SK-N-SH (cell line): ENCODE results near the gene CHST13. TPM values are rescaled to one million over a fixed set of nuclear protein-coding genes. Genes with fewer than 3 reads are reported as not detected.

Source experiments
- CTCF ChIA-PET: fragments of 300-600, 350-600 bp; formaldehyde crosslinking; extraction: SDS; loops from one replicate; lab custom pipeline; 2021; lab: Yijun Ruan, JAX
- POLR2A ChIA-PET: fragments of 350-600 bp; sonication (Branson Sonifier 250); formaldehyde crosslinking; extraction: SDS; loops from one replicate; lab custom pipeline; 2020; ENCODE audit warnings: antibody characterized with exemption, inconsistent platforms; lab: Yijun Ruan, JAX
- DNase-seq: peaks from one replicate; pipeline ENCODE4 v3.0.0; 2012
- H2AFZ ChIP-seq: fragments of 200-600 bp; sonication (generic); 2 replicates; pipeline ENCODE4 v1.8.1; 2016; ENCODE audit warnings: antibody characterized with exemption, mild to moderate bottlenecking, low read depth
- H3F3A ChIP-seq: fragments of 200-600 bp; sonication (generic); replicated peaks from 2 replicates; pipeline ENCODE3; 2016; ENCODE audit warnings: antibody characterized with exemption, mild to moderate bottlenecking; ENCODE audit not compliant: insufficient read depth
- H3K27ac ChIP-seq, 2 experiments: fragments of 200-500 bp in 1 of 2; fragments of 200-600 bp in 1 of 2; sonication (Bioruptor generic) in 1 of 2; sonication (generic), shearing (Covaris generic) in 1 of 2; 2 replicates each; pipeline versions ENCODE4 v1.5.1 to v1.6.1; 2014 to 2016; ENCODE audit warnings: low read depth in 2 of 2, inconsistent platforms in 1 of 2, low read length in 1 of 2, mild to moderate bottlenecking in 1 of 2, mixed read lengths in 1 of 2
- H3K27me3 ChIP-seq: fragments of 200-600 bp; sonication (generic), shearing (Covaris generic); 2 replicates; pipeline ENCODE4 v1.6.1; 2016; ENCODE audit warnings: mixed run types; ENCODE audit not compliant: insufficient read depth
- H3K36me3 ChIP-seq, 2 experiments: fragments of 200-500 bp in 1 of 2; fragments of 200-600 bp in 1 of 2; sonication (Bioruptor generic) in 1 of 2; sonication (generic) in 1 of 2; replicated peaks in 1 of 2; 2 replicates each; pipeline versions ENCODE3 to v1.5.1; 2014 to 2016; ENCODE audit warnings: low read length in 1 of 2, mild to moderate bottlenecking in 1 of 2; ENCODE audit not compliant: insufficient read depth in 2 of 2, control insufficient read depth in 1 of 2
- H3K4me1 ChIP-seq, 2 experiments: fragments of 200-500 bp in 1 of 2; fragments of 200-600 bp in 1 of 2; sonication (Bioruptor generic) in 1 of 2; sonication (generic), shearing (Covaris generic) in 1 of 2; 2 replicates each; pipeline versions ENCODE4 v1.5.1 to v1.6.1; 2014 to 2016; ENCODE audit warnings: low read depth in 1 of 2, low read length in 1 of 2, mixed run types in 1 of 2; ENCODE audit not compliant: insufficient read depth in 2 of 2, control insufficient read depth in 1 of 2
- H3K4me2 ChIP-seq: fragments of 200-600 bp; sonication (generic), shearing (Covaris generic); 2 replicates; pipeline ENCODE4 v1.6.1; 2017; ENCODE audit warnings: mixed run types
- H3K4me3 ChIP-seq, 2 experiments: fragments of 200-500 bp in 1 of 2; fragments of 200-600 bp in 1 of 2; sonication (Bioruptor generic) in 1 of 2; sonication (generic), shearing (Covaris generic) in 1 of 2; 2 replicates each; pipeline versions ENCODE4 v1.5.1 to v1.8.1; 2014 to 2016; ENCODE audit warnings: low read depth in 2 of 2, inconsistent platforms in 1 of 2, low read length in 1 of 2, mild to moderate bottlenecking in 1 of 2, mixed read lengths in 1 of 2, moderate library complexity in 1 of 2
- H3K79me2 ChIP-seq: fragments of 200-600 bp; sonication (generic); 2 replicates; pipeline ENCODE4 v1.8.1; 2017; ENCODE audit warnings: mild to moderate bottlenecking; ENCODE audit not compliant: insufficient read depth
- H3K9ac ChIP-seq: fragments of 200-600 bp; sonication (generic); 2 replicates; pipeline ENCODE4 v1.6.1; 2017; ENCODE audit warnings: mixed run types
- H3K9me2 ChIP-seq: fragments of 200-600 bp; sonication (generic); 2 replicates; pipeline ENCODE4 v1.6.1; 2017; ENCODE audit warnings: mixed run types
- H3K9me3 ChIP-seq: fragments of 200-600 bp; sonication (generic); 2 replicates; pipeline ENCODE4 v1.6.1; 2017; ENCODE audit warnings: mixed run types, mild to moderate bottlenecking, moderate library complexity
- H4K20me1 ChIP-seq: fragments of 200-600 bp; sonication (generic); 2 replicates; pipeline ENCODE4 v1.6.1; 2017; ENCODE audit warnings: mild to moderate bottlenecking, mixed run types; ENCODE audit not compliant: insufficient read depth
- CHD2 ChIP-seq: fragments of 150-350 bp; IDR thresholded peaks from 2 replicates; pipeline ENCODE4 v1.6.1; 2018; ENCODE audit warnings: low read length; ENCODE audit not compliant: partially characterized antibody
- ELF1 ChIP-seq: IDR thresholded peaks from 2 replicates; pipeline ENCODE4 v1.4.0; 2012
- EP300 ChIP-seq, 2 experiments: IDR thresholded peaks; 2 replicates each; pipeline versions ENCODE4 v1.4.0 to v1.6.1; 2012; ENCODE audit warnings: borderline replicate concordance in 1 of 2, low read depth in 1 of 2, low read length in 1 of 2
- EZH2phosphoT487 ChIP-seq: fragments of 200-600 bp; sonication (generic); IDR thresholded peaks from 2 replicates; pipeline ENCODE4 v1.6.1; 2017; ENCODE audit warnings: low read depth, mixed run types, mild to moderate bottlenecking, antibody characterized with exemption, moderate library complexity, borderline replicate concordance
- FOXJ3 ChIP-seq: sonication (generic); formaldehyde crosslinking; IDR thresholded peaks from 2 replicates; pipeline ENCODE4 v1.5.1; 2020; ENCODE audit warnings: mild to moderate bottlenecking, missing genetic modification reagents
- GABPA ChIP-seq: IDR thresholded peaks from 2 replicates; pipeline ENCODE4 v1.4.0; 2012; ENCODE audit warnings: low read depth, mild to moderate bottlenecking
- GATA2 ChIP-seq: sonication (generic); formaldehyde crosslinking; IDR thresholded peaks from 2 replicates; pipeline ENCODE4 v1.5.0; 2020; ENCODE audit warnings: mild to moderate bottlenecking, missing genetic modification reagents
- JUND ChIP-seq: IDR thresholded peaks from 2 replicates; pipeline ENCODE4 v1.4.0; 2012
- MAX ChIP-seq: IDR thresholded peaks from 2 replicates; pipeline ENCODE4 v1.4.0; 2012; ENCODE audit warnings: low read depth
- MXI1 ChIP-seq: IDR thresholded peaks from 2 replicates; pipeline ENCODE4 v1.6.1; 2012; ENCODE audit warnings: mild to moderate bottlenecking, low read depth, low read length, improper control_type of control experiment
- NFIC ChIP-seq: IDR thresholded peaks from 2 replicates; pipeline ENCODE4 v1.4.0; 2012; ENCODE audit warnings: borderline replicate concordance
- NRF1 ChIP-seq: IDR thresholded peaks from 2 replicates; pipeline ENCODE4 v1.6.1; 2012; ENCODE audit warnings: low read depth, mild to moderate bottlenecking, low read length
- PBX3 ChIP-seq: IDR thresholded peaks from 2 replicates; pipeline ENCODE4; 2012
- RCOR1 ChIP-seq: fragments of 150-350 bp; IDR thresholded peaks from 2 replicates; pipeline ENCODE4 v1.6.1; 2017; ENCODE audit warnings: antibody characterized with exemption, low read length
- RXRA ChIP-seq: IDR thresholded peaks from 2 replicates; pipeline ENCODE4 v1.4.0; 2012; ENCODE audit warnings: low read depth, mild to moderate bottlenecking, borderline replicate concordance
- SIN3A ChIP-seq: IDR thresholded peaks from 2 replicates; pipeline ENCODE4 v1.6.1; 2012; ENCODE audit warnings: low read depth, mild to moderate bottlenecking, low read length, moderate library complexity, borderline replicate concordance
- TAF1 ChIP-seq: IDR thresholded peaks from 2 replicates; pipeline ENCODE4 v1.6.1; 2012; ENCODE audit warnings: low read depth, mild to moderate bottlenecking, low read length, moderate library complexity, borderline replicate concordance
- USF1 ChIP-seq: IDR thresholded peaks from 2 replicates; pipeline ENCODE4 v1.4.0; 2012; ENCODE audit warnings: low read depth, borderline replicate concordance
- USF2 ChIP-seq: fragments of 150-350 bp; IDR thresholded peaks from 2 replicates; pipeline ENCODE4 v1.6.1; 2017; ENCODE audit warnings: antibody characterized with exemption, low read length, low read depth, borderline replicate concordance
- YY1 ChIP-seq: IDR thresholded peaks from 2 replicates; pipeline ENCODE4 v1.4.0; 2012; ENCODE audit warnings: low read depth, mild to moderate bottlenecking
- WGBS: methylation state at CpG from one replicate; pipeline ENCODE4 v1.1.6; 2017; ENCODE audit warnings: low lambda C conversion rate; 5-methylcytosine and 5-hydroxymethylcytosine counted together
- polyA plus RNA-seq, 3 experiments: library from polyadenylated mRNA; depleted of rRNA; stranded (reverse); fragments of >200 nt; gene quantifications; 2 replicates each; pipeline ENCODE4 v1.2.3, GENCODE V29; 2012

The CHST13 gene
- polyA plus RNA-seq, 1 of the 3 experiments (the other 2 are of a cell fraction), result 0.41 TPM

GRCh38 chr3:126525091-126525852 lies 1.3 kb downstream of the CHST13 start:
- H3K4me2 ChIP-seq, result no peak overlapping the region
- no peaks in the 10 kb centered on the region for H3K36me3 ChIP-seq
- no peaks in the 10 kb centered on the region; the same call in 1 of the 2 replicates for H3K27me3 ChIP-seq
- H3K4me1 ChIP-seq, result peaks cover 0 to 39% of the 10 kb centered on the region in 2 experiments; a peak in 1 of 4 replicates
- H3K27ac ChIP-seq, result no peak overlapping the region
- ChIA-PET CTCF (interaction anchor here (0.8 to 4.2 kb wide), 5 partner anchors 14 to 1022 kb away, joined by 3 to 45 read pairs (median 3); no protein-coding TSS in a partner anchor), POLR2A (interaction anchor here (0.5 kb wide), 1 partner anchor 1609 kb away, joined by 4 read pairs; no protein-coding TSS in a partner anchor)
- H3K79me2 ChIP-seq, result no peaks in the 10 kb centered on the region
- no peak overlapping the region for H2AFZ ChIP-seq
- no peak overlapping the region for H3K9ac ChIP-seq
- H3K4me3 ChIP-seq, result no peak overlapping the region
- no peaks in the 10 kb centered on the region for H3F3A ChIP-seq
- DNase-seq, result no peak
- TF ChIP-seq SIN3A (no peak), PBX3 (no peak), RXRA (no peak), GABPA (no peak), ELF1 (no peak), GATA2 (CRISPR knock-in tag) (no peak), JUND (no peak), NFIC (no peak), NRF1 (no peak), MXI1 (no peak), YY1 (no peak), CHD2 (no peak), USF2 (no peak), RCOR1 (no peak)
- no peaks in the 10 kb centered on the region for H3K9me3 ChIP-seq
- no peaks in the 10 kb centered on the region for H3K9me2 ChIP-seq
- WGBS, result 92% methylated on average over 8 of the region's 12 CpGs
- no peaks in the 10 kb centered on the region for H4K20me1 ChIP-seq

GRCh38 chr3:126525853-126526667 lies 2.1 kb downstream of the CHST13 start:
- POLR2A ChIA-PET, result interaction anchor here (0.5 kb wide), 1 partner anchor 1608 kb away, joined by 4 read pairs; no protein-coding TSS in a partner anchor
- WGBS, result 80% methylated on average over 6 of the region's 8 CpGs
- TF ChIP-seq RCOR1, result no peak
- TF ChIP-seq TAF1, result no peak
- no peak for TF ChIP-seq NFIC
- TF ChIP-seq YY1, result no peak
- TF ChIP-seq EZH2phosphoT487, result no peak
- no peak for TF ChIP-seq RXRA
- TF ChIP-seq MAX, result no peak
- TF ChIP-seq EP300 (IDR thresholded peaks at IDR 0.05; ENCODE audit: borderline replicate concordance in 1 of 2, low read depth in 1 of 2, low read length in 1 of 2), result no peak
- TF ChIP-seq USF1, result no peak
- TF ChIP-seq FOXJ3 (CRISPR knock-in tag), result no peak
- TF ChIP-seq ELF1, result no peak

More at GRCh38 chr3:126525853-126526667, 2.1 kb downstream of the CHST13 start:
- H2AFZ ChIP-seq, result no peak overlapping the region
- H4K20me1 ChIP-seq, result no peaks in the 10 kb centered on the region
- H3K4me3 ChIP-seq, result no peak overlapping the region
- H3K27me3 ChIP-seq, result no peaks in the 10 kb centered on the region; the same call in 1 of the 2 replicates
- H3K4me1 ChIP-seq, result peaks cover 0 to 45% of the 10 kb centered on the region in 2 experiments; a peak in 1 of 4 replicates
- no peaks in the 10 kb centered on the region for H3K9me2 ChIP-seq
- no peaks in the 10 kb centered on the region for H3F3A ChIP-seq
- H3K79me2 ChIP-seq, result no peaks in the 10 kb centered on the region
- no peak overlapping the region for H3K9ac ChIP-seq
- no peaks in the 10 kb centered on the region for H3K36me3 ChIP-seq
- H3K4me2 ChIP-seq, result no peak overlapping the region
- no peaks in the 10 kb centered on the region for H3K9me3 ChIP-seq
- CTCF ChIA-PET, result interaction anchor here (1.1 to 1.3 kb wide), 3 partner anchors 12 to 89 kb away, joined by 3 to 4 read pairs (median 3); no protein-coding TSS in a partner anchor
- DNase-seq, result no peak
- no peak overlapping the region for H3K27ac ChIP-seq
